ENCODE measurements around the gene SLC28A2. TPM values are rescaled to one million over a fixed set of nuclear protein-coding genes. Genes with fewer than 3 reads are reported as not detected.
A peak's percentile ranks its signal among the peaks of the same experiment; 100 is the strongest.
"Not testable (repeated sequence)": the region's sequence is repeated elsewhere in the genome, so short reads cannot be mapped to it uniquely, and the experiment has no call there.

Gene SLC28A2
- total RNA-seq, 1 donor from 2014 or later, result not detected

- no peak for DNase-seq (ENCODE audit: low read depth in 2 of 2)
Observed at GRCh38 chr15:45262906-45263461, 10.9 kb downstream of the SLC28A2 start.

- DNase-seq (ENCODE audit: low read depth in 2 of 2), result no peak
Observed at GRCh38 chr15:45263854-45264253, 11.8 kb downstream of the SLC28A2 start.

- DNase-seq (ENCODE audit: low read depth in 2 of 2), result no peak
Observed at GRCh38 chr15:45265506-45265905, 13.5 kb downstream of the SLC28A2 start.

- no peak for DNase-seq (ENCODE audit: low read depth in 2 of 2)
Observed at GRCh38 chr15:45268135-45268534, 16.1 kb downstream of the SLC28A2 start.

GRCh38 chr15:45274636-45275380 lies 22.8 kb downstream of the SLC28A2 start:
- DNase-seq (ENCODE audit: low read depth in 2 of 2), result no peak

GRCh38 chr15:45276831-45277230 lies 24.8 kb downstream of the SLC28A2 start:
- peak; percentile 16 to 34 for DNase-seq (ENCODE audit: low read depth in 2 of 2)

GRCh38 chr15:45279024-45279698 lies 27.1 kb downstream of the SLC28A2 start:
- peak; percentile 95 to 96 for DNase-seq (ENCODE audit: low read depth in 2 of 2)

- DNase-seq (ENCODE audit: low read depth in 2 of 2), result no peak
Observed at GRCh38 chr15:45285413-45285812, 33.4 kb downstream of the SLC28A2 start.

GRCh38 chr15:45287390-45287956 lies 35.4 kb downstream of the SLC28A2 start:
- DNase-seq (ENCODE audit: low read depth in 2 of 2), result no peak

- no peak for DNase-seq (ENCODE audit: low read depth in 2 of 2)
Observed at GRCh38 chr15:45288947-45289346, 36.9 kb downstream of the SLC28A2 start.

GRCh38 chr15:45291822-45292582 lies 40.0 kb downstream of the SLC28A2 start:
- no peak for DNase-seq (ENCODE audit: low read depth in 2 of 2)

- DNase-seq (ENCODE audit: low read depth in 2 of 2), result not testable (repeated sequence)
Observed at GRCh38 chr15:45293326-45293725, 41.3 kb downstream of the SLC28A2 start.

GRCh38 chr15:45298964-45299378 lies 46.9 kb downstream of the SLC28A2 start:
- DNase-seq (ENCODE audit: low read depth in 2 of 2), result not testable (repeated sequence)

GRCh38 chr15:45304711-45305110 lies 52.7 kb downstream of the SLC28A2 start:
- no peak for DNase-seq (ENCODE audit: low read depth in 2 of 2)

GRCh38 chr15:45306105-45306504 lies 54.1 kb downstream of the SLC28A2 start:
- no peak for DNase-seq (ENCODE audit: low read depth in 2 of 2)

- peak in 1 of 2 donors; percentile 16 for DNase-seq (ENCODE audit: low read depth in 2 of 2)
Observed at GRCh38 chr15:45307230-45307924, 55.3 kb downstream of the SLC28A2 start.

GRCh38 chr15:45314117-45314516 lies 62.1 kb downstream of the SLC28A2 start:
- not testable (repeated sequence) for DNase-seq (ENCODE audit: low read depth in 2 of 2)

GRCh38 chr15:45314960-45315359 lies 62.9 kb downstream of the SLC28A2 start:
- DNase-seq (ENCODE audit: low read depth in 2 of 2), result peak in 1 of 2 donors; percentile 19

GRCh38 chr15:45319472-45320214 lies 67.6 kb downstream of the SLC28A2 start:
- no peak for DNase-seq (ENCODE audit: low read depth in 2 of 2)

GRCh38 chr15:45320581-45321205 lies 68.7 kb downstream of the SLC28A2 start:
- no peak for DNase-seq (ENCODE audit: low read depth in 2 of 2)
